GM12891 (cell line): Measurements from ENCODE around the gene GATA5.

Experiments
- POLR2A ChIP-seq: IDR thresholded peaks from 2 replicates; pipeline ENCODE4 v1.6.1; 2011; ENCODE audit warnings: low read depth, low read length, control low read depth
- TAF1 ChIP-seq: IDR thresholded peaks from 2 replicates; pipeline ENCODE4 v1.6.1; 2011; ENCODE audit warnings: low read depth, low read length, control low read depth

GRCh38 chr20:62428002-62428372 lies 47.8 kb downstream of the GATA5 start:
- TF ChIP-seq TAF1 (no peak), POLR2A (no peak)
